NCI-H774 (cell line): ENCODE results near the gene CAMSAP2.
A peak's percentile ranks its signal among the peaks of the same experiment; 100 is the strongest.

Experiments used
- DNase-seq: peaks from one replicate; lab custom pipeline; 2025; lab: John Stamatoyannopoulos, UW

The CAMSAP2 gene

GRCh38 chr1:200899954-200900867 lies 161.5 kb downstream of the CAMSAP2 start:
- DNase-seq, result no peak

GRCh38 chr1:200900877-200901276 lies 162.2 kb downstream of the CAMSAP2 start:
- peak; percentile 22 for DNase-seq

GRCh38 chr1:200901350-200901749 lies 162.7 kb downstream of the CAMSAP2 start:
- no peak for DNase-seq

GRCh38 chr1:200901796-200902444 lies 163.2 kb downstream of the CAMSAP2 start:
- no peak for DNase-seq

- no peak for DNase-seq
Observed at GRCh38 chr1:200903793-200904192, 165.1 kb downstream of the CAMSAP2 start.

GRCh38 chr1:200904772-200905171 lies 166.1 kb downstream of the CAMSAP2 start:
- no peak for DNase-seq

GRCh38 chr1:200905411-200906052 lies 166.8 kb downstream of the CAMSAP2 start:
- no peak for DNase-seq

- no peak for DNase-seq
Observed at GRCh38 chr1:200906491-200906890, 167.8 kb downstream of the CAMSAP2 start.

- DNase-seq, result no peak
Observed at GRCh38 chr1:200907611-200908097, 169.0 kb downstream of the CAMSAP2 start.

GRCh38 chr1:200908191-200908868 lies 169.6 kb downstream of the CAMSAP2 start:
- no peak for DNase-seq

GRCh38 chr1:200909071-200909470 lies 170.4 kb downstream of the CAMSAP2 start:
- DNase-seq, result no peak

- no peak for DNase-seq
Observed at GRCh38 chr1:200909757-200910239, 171.1 kb downstream of the CAMSAP2 start.
